HepG2 (cell line): Measurements from ENCODE around the gene KIF6. TPM values are rescaled to one million over a fixed set of nuclear protein-coding genes. Genes with fewer than 3 reads are reported as not detected.
A peak's percentile ranks its signal among the peaks of the same experiment; 100 is the strongest.

Source experiments
- ATAC-seq: fragments of 200-7000 bp; cut with Tn5 transposase; 3 replicates; pipeline ENCODE4 v1.9.1; 2020; ENCODE audit warnings: mild to moderate bottlenecking, moderate library complexity
- BruUV-seq: library from RNA; stranded (reverse); fragments of 400-500 nt; replicated peaks from 2 replicates; lab custom pipeline; 2021; lab: Mats Ljungman, UMichigan
- CTCF ChIA-PET: fragments of 300-600 bp; formaldehyde crosslinking; extraction: SDS; loops from one replicate; lab custom pipeline; 2021; ENCODE audit warnings: low total read pairs, inconsistent platforms, low intra/inter-chr PET ratio; lab: Yijun Ruan, JAX
- POLR2A ChIA-PET: fragments of 350-600 bp; sonication (Branson Sonifier 250); formaldehyde crosslinking; loops from one replicate; lab custom pipeline; 2020; ENCODE audit warnings: antibody characterized with exemption, inconsistent platforms; lab: Yijun Ruan, JAX
- DNase-seq: peaks from one replicate; pipeline ENCODE4 v3.0.0-alpha.2; 2015; ENCODE audit warnings: low spot score
- FAIRE-seq: peaks from 3 replicates; lab custom pipeline; 2011; peaks lifted over from hg19 to GRCh38; lab: Jason Lieb, UNC
- H2AFZ ChIP-seq: one replicate; pipeline ENCODE4 v1.6.1; 2011; ENCODE audit warnings: low read length, inconsistent platforms
- H3K27ac ChIP-seq: fragments of 300-600 bp; 3 replicates; pipeline ENCODE4 v1.8.0; 2011; ENCODE audit warnings: mixed run types, mild to moderate bottlenecking, mixed read lengths, low read length, inconsistent platforms; ENCODE audit not compliant: insufficient read depth; ENCODE audit errors: extremely low read length
- H3K27me3 ChIP-seq, 2 experiments: fragments of 200-600 bp in 1 of 2; 2 replicates in 1 of 2; 3 replicates in 1 of 2; pipeline versions ENCODE4 v1.6.0 to v1.8.0; 2011; ENCODE audit warnings: low read length in 2 of 2, mild to moderate bottlenecking in 2 of 2, moderate library complexity in 2 of 2, inconsistent platforms in 1 of 2; ENCODE audit not compliant: insufficient read depth in 2 of 2, control insufficient read depth in 1 of 2
- H3K36me3 ChIP-seq, 2 experiments: fragments of 200-600 bp in 1 of 2; replicated peaks in 1 of 2; 2 replicates in 1 of 2; 3 replicates in 1 of 2; pipeline versions ENCODE4 v1.5.1 to v1.8.0; 2011; ENCODE audit warnings: low read length in 2 of 2, inconsistent platforms in 1 of 2; ENCODE audit not compliant: insufficient read depth in 2 of 2, control insufficient read depth in 1 of 2
- H3K4me1 ChIP-seq: 2 replicates; pipeline ENCODE4 v1.5.1; 2012; ENCODE audit warnings: low read length, inconsistent platforms; ENCODE audit not compliant: insufficient read depth
- H3K4me2 ChIP-seq: 2 replicates; pipeline ENCODE4 v1.6.0; 2011; ENCODE audit warnings: low read depth, low read length, inconsistent platforms
- H3K4me3 ChIP-seq, 3 experiments: fragments of 200-600 bp in 1 of 3; sonication (generic), shearing (Covaris generic) in 1 of 3; replicated peaks in 1 of 3; 2 replicates each; pipeline ENCODE4 v1.5.1; 2011 to 2016; ENCODE audit warnings: low read length in 3 of 3, inconsistent platforms in 2 of 3, low read depth in 2 of 3, mild to moderate bottlenecking in 2 of 3, control low read depth in 1 of 3, mixed read lengths in 1 of 3; ENCODE audit not compliant: insufficient read depth in 1 of 3
- H3K79me2 ChIP-seq: one replicate; pipeline ENCODE4 v1.6.1; 2011; ENCODE audit warnings: low read length, inconsistent platforms; ENCODE audit not compliant: insufficient read depth
- H3K9ac ChIP-seq: 2 replicates; pipeline ENCODE4 v1.6.0; 2011; ENCODE audit warnings: mild to moderate bottlenecking, low read depth, low read length, inconsistent platforms; ENCODE audit not compliant: insufficient read depth
- H3K9me3 ChIP-seq: 2 replicates; pipeline ENCODE4 v1.5.1; 2012; ENCODE audit warnings: mild to moderate bottlenecking, low read length
- H4K20me1 ChIP-seq: 2 replicates; pipeline ENCODE4 v1.6.0; 2011; ENCODE audit warnings: inconsistent platforms, mild to moderate bottlenecking, low read length, moderate library complexity; ENCODE audit not compliant: insufficient read depth
- BCL3 ChIP-seq: sonication (generic); formaldehyde crosslinking; IDR thresholded peaks from 2 replicates; pipeline ENCODE4 v1.5.1; 2020; ENCODE audit warnings: mild to moderate bottlenecking, missing genetic modification reagents, moderate library complexity
- CBX5 ChIP-seq: sonication (generic); formaldehyde crosslinking; IDR thresholded peaks from 2 replicates; pipeline ENCODE4 v1.4.0; 2020; ENCODE audit warnings: missing genetic modification reagents, borderline replicate concordance
- FOSL2 ChIP-seq: sonication (generic); formaldehyde crosslinking; IDR thresholded peaks from 2 replicates; pipeline ENCODE4 v1.4.0; 2020; ENCODE audit warnings: missing genetic modification reagents
- HBP1 ChIP-seq: IDR thresholded peaks from 2 replicates; pipeline ENCODE4 v1.6.1; 2016; ENCODE audit warnings: low read depth, control low read depth
- HNF1A ChIP-seq, 2 experiments: sonication (generic) in 1 of 2; formaldehyde crosslinking in 1 of 2; IDR thresholded peaks; 2 replicates each; pipeline versions ENCODE4 v1.4.0 to v1.6.1; 2016 to 2020; ENCODE audit warnings: borderline replicate concordance in 1 of 2, low read depth in 1 of 2, mild to moderate bottlenecking in 1 of 2, missing genetic modification reagents in 1 of 2
- MEIS2 ChIP-seq: sonication (generic); formaldehyde crosslinking; IDR thresholded peaks from 2 replicates; pipeline ENCODE4 v1.9.0; 2021; ENCODE audit warnings: mild to moderate bottlenecking, missing genetic modification reagents
- ONECUT2 ChIP-seq: sonication (generic); formaldehyde crosslinking; IDR thresholded peaks from 2 replicates; pipeline ENCODE4 v1.4.0; 2020; ENCODE audit warnings: missing genetic modification reagents
- SNAPC5 ChIP-seq: sonication (generic); formaldehyde crosslinking; IDR thresholded peaks from 2 replicates; pipeline ENCODE4 v1.8.1; 2023; ENCODE audit warnings: mild to moderate bottlenecking, missing genetic modification reagents, borderline replicate concordance
- ZNF574 ChIP-seq: sonication (generic); formaldehyde crosslinking; IDR thresholded peaks from 2 replicates; pipeline ENCODE4 v1.4.0; 2020; ENCODE audit warnings: missing genetic modification reagents
- ZNF629 ChIP-seq: sonication (generic); formaldehyde crosslinking; conservative IDR thresholded peaks from 2 replicates; pipeline ENCODE4 v1.5.0; 2020; ENCODE audit warnings: missing genetic modification reagents
- WGBS: methylation state at CpG from one replicate; pipeline ENCODE4 v1.1.6; 2017; ENCODE audit warnings: low lambda C conversion rate; 5-methylcytosine and 5-hydroxymethylcytosine counted together
- in situ Hi-C: cut with HindIII; loops from 2 replicates; pipeline ENCODE4 v1.10.0; 2017; ENCODE audit warnings: low pct_unique_long_range_greater_than_20kb; ENCODE audit not compliant: extremely low pct_ligation_motif_present
- intact Hi-C: fragments of 100-400 bp; cut with micrococcal nuclease; formaldehyde crosslinking; loops from one replicate; pipeline ENCODE4 v1.10.0; 2022; ENCODE audit not compliant: unreplicated experiment
- polyA plus RNA-seq, 8 experiments: library from polyadenylated mRNA; depleted of rRNA in 3 of 8; stranded (reverse) in 7 of 8; unstranded in 1 of 8; fragments of >200 nt; fragmentation: Illumina TruSeq in 4 of 8; extraction: Trizol in 4 of 8; gene quantifications; 2 replicates each; pipeline versions ENCODE4 v1.2.1 to v1.2.3, GENCODE V29; 2011 to 2016; ENCODE audit warnings: low read depth in 4 of 8, missing spikeins in 1 of 8, mixed read lengths in 1 of 8; ENCODE audit not compliant: insufficient read depth in 1 of 8
- total RNA-seq, 5 experiments: library from RNA; depleted of rRNA; stranded (reverse); fragments of >200 nt; fragmentation: Illumina TruSeq; extraction: Trizol; gene quantifications; 2 replicates each; pipeline ENCODE4 v1.2.3, GENCODE V29; 2016; ENCODE audit warnings: low read depth in 1 of 5

Gene KIF6
- total and polyA plus RNA-seq, 2 of the 13 experiments (the other 11 are each of a cell fraction or from before 2014, with no cell fraction given): 0.04 to 0.27 TPM

GRCh38 chr6:39302669-39303424 lies 422.4 kb downstream of the KIF6 start (continued):
- TF ChIP-seq ZNF574 (peak; percentile 44), FOSL2 (CRISPR knock-in tag) (peak; percentile 27; the same call in 1 of the 2 replicates), CBX5 (CRISPR knock-in tag) (peak; percentile 74; the same call in 1 of the 2 replicates)

GRCh38 chr6:39302011-39302410 lies 423.2 kb downstream of the KIF6 start:
- WGBS: 60% methylated on average over 1 of the region's 2 CpGs
- no peaks in the 10 kb centered on the region for H4K20me1 ChIP-seq
- TF ChIP-seq ZNF629 (no peak), HNF1A (IDR thresholded peaks at IDR 0.05; ENCODE audit: low read depth) (no peak), HNF1A (CRISPR knock-in tag; IDR thresholded peaks at IDR 0.05; ENCODE audit: borderline replicate concordance) (no peak), BCL3 (CRISPR knock-in tag) (no peak), MEIS2 (CRISPR knock-in tag) (no peak), ONECUT2 (no peak), HBP1 (no peak), SNAPC5 (no peak)

More at GRCh38 chr6:39302011-39302410, 423.2 kb downstream of the KIF6 start:
- POLR2A ChIA-PET: no interaction called here
- DNase-seq (no peak), ATAC-seq (no peak), FAIRE-seq (no peak)
- H3K27me3 ChIP-seq: peaks cover 0 to 9% of the 10 kb centered on the region in 2 experiments; a peak in 1 of 5 replicates
- H3K4me2 ChIP-seq: no peak overlapping the region
- H3K9ac ChIP-seq: no peak overlapping the region
- CTCF ChIA-PET: interaction anchor here (4.1 kb wide), 1 partner anchor 135 kb away, joined by 76 read pairs; no protein-coding TSS in a partner anchor
- H3K4me3 ChIP-seq: no peak overlapping the region
- intact Hi-C loops (loop anchor here (5.0 kb wide), 1 partner anchor 305 kb away; no protein-coding TSS in a partner anchor), in situ Hi-C loops (loop anchor here (5.0 to 10.0 kb wide), 2 partner anchors 135 to 297 kb away; no protein-coding TSS in a partner anchor)
- no peaks in the 10 kb centered on the region for H3K36me3 ChIP-seq
- H2AFZ ChIP-seq: no peak overlapping the region
- BruUV-seq: no TSS peak
- peaks cover 14% of the 10 kb centered on the region for H3K4me1 ChIP-seq
- H3K79me2 ChIP-seq: no peaks in the 10 kb centered on the region
- no peak overlapping the region for H3K27ac ChIP-seq
- H3K9me3 ChIP-seq: no peaks in the 10 kb centered on the region
